GM12801 (cell line): ENCODE data around the gene RASAL2.

Experiments
- CTCF ChIP-seq: IDR thresholded peaks from one replicate; pipeline ENCODE4 v1.5.1; 2011; ENCODE audit warnings: control low read depth; ENCODE audit not compliant: insufficient read length; ENCODE audit errors: extremely low read depth

Gene RASAL2

GRCh38 chr1:178498896-178499675 is 405.2 kb downstream of the RASAL2 start:
- no peak for TF ChIP-seq CTCF

DNA sequence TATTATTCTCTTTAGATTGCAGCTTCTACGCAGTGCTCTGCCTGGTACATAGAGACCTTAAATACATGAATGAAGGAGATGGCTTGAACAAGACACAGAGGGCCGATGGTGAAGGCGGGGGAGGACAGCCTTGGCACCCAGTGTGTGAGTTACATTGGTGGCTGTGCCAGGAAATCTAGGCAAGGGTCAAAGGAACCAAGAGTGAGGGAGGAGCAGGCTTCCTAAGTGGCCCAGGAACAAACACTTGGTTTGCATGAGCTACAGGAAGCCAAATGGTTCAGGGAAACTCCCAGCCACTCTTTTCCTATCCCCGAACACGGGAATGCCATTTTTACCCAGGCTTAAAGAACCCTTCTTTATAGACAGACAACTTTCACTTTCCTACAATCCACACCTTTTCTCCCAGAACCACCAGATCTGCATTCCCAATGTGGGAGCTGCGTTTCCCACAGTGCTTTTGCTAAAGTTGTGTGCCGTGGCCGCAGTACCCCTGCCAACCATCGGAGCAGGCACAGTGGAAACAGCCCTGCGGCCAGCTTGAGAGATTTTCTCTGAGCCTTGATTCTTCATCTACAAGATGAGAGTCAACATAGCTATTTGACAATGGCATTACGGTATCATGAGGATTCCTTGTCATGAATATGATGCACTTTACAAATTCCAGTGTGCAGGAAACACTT is 406.3 kb downstream of the RASAL2 start:
- no peak for TF ChIP-seq CTCF

GRCh38 chr1:178500936-178501554 is 407.1 kb downstream of the RASAL2 start:
- TF ChIP-seq CTCF = no peak

DNA sequence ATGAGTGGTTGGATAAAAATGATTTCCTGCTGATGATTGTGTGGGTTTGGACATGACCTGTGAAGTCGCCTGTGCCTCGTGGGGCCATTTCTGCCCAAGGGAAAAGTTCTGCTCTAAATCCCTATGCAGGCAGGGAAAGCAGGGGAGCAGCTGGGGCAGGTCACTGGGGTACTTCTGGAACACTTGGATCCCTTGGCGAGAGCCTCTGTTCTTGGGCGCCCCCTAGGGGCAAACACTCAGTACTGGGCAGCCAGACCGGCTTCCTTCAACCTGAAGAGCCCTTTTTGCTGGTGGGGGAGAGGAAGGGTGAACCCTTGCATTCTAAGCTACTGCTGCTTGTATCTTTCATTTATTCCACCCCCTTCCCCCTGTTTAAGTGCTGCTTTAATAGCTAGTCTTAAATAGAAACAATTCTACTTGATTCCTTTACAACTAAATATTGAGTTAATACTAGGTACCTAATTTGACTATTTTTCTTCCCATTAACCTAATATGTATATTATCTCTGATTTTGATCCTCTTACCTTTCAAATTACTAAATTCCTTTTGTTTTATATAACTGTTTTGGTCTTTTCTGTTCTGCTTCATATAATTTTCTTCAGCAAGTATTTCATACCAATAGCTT is 407.9 kb downstream of the RASAL2 start:
- no peak for TF ChIP-seq CTCF

- TF ChIP-seq CTCF = no peak
Measured at GRCh38 chr1:178502330-178502714, 408.4 kb downstream of the RASAL2 start.

- TF ChIP-seq CTCF = no peak
Measured at GRCh38 chr1:178502856-178503255, 409.0 kb downstream of the RASAL2 start.

DNA sequence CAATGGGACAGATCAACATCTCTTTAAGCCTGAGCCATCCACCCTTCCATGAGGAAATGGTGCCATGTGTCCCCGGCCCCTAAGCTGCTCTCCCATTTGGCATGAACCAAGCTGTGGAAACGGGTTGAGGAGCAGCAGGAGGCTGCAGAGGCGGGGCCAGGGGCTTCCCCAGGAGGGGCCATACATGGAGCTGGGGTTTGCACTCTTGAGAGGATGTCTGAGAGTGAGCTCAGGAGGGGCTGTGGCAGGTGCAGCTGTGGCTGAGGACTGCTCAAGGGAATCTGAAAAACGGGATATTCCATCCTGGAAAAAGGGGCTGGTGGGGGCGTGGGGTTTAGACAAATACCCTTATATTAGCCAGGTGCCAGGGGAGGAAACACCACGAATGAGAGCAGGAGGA is 409.9 kb downstream of the RASAL2 start:
- TF ChIP-seq CTCF = no peak
